Activated CD8-positive, alpha-beta T cell treated with anti-CD3 and anti-CD28 coated beads for 36 hours (primary cell): ENCODE measurements around the gene GGT6. TPM values are rescaled to one million over a fixed set of nuclear protein-coding genes. Genes with fewer than 3 reads are reported as not detected.

Experiments
- ATAC-seq: fragments of 200-7000 bp; cut with Tn5 transposase; one replicate; pipeline ENCODE4 v1.10.0; 2021; ENCODE audit warnings: mild to moderate bottlenecking, moderate library complexity
- CTCF ChIA-PET: fragments of 350-600 bp; sonication (Branson Sonifier 250); formaldehyde crosslinking; loops from one replicate; lab custom pipeline; 2021; ENCODE audit warnings: antibody characterized with exemption; lab: Charles Lee
- POLR2A ChIA-PET: fragments of 350-600 bp; sonication (Branson Sonifier 250); formaldehyde crosslinking; loops from one replicate; lab custom pipeline; 2021; ENCODE audit warnings: antibody characterized with exemption; lab: Charles Lee
- DNase-seq: peaks from one replicate; pipeline ENCODE4 v3.0.0-alpha.2; 2020
- H3K27ac Mint-ChIP-seq: one replicate; pipeline ENCODE4 v1.8.0; 2021; ENCODE audit warnings: mild to moderate bottlenecking, mixed read lengths
- H3K27me3 Mint-ChIP-seq: one replicate; pipeline ENCODE4 v1.8.0; 2021; ENCODE audit warnings: mixed read lengths
- H3K36me3 Mint-ChIP-seq: one replicate; pipeline ENCODE4 v1.8.0; 2021; ENCODE audit warnings: low read depth, mixed read lengths
- H3K4me1 Mint-ChIP-seq: one replicate; pipeline ENCODE4 v1.8.0; 2021; ENCODE audit warnings: low read depth, mixed read lengths
- H3K4me3 Mint-ChIP-seq: one replicate; pipeline ENCODE4 v1.8.0; 2021; ENCODE audit warnings: mild to moderate bottlenecking, moderate library complexity, mixed read lengths
- H3K9me3 Mint-ChIP-seq: one replicate; pipeline ENCODE4 v1.8.0; 2021; ENCODE audit warnings: mixed read lengths
- intact Hi-C: fragments of 100-400 bp; cut with micrococcal nuclease; formaldehyde crosslinking; loops from one replicate; pipeline ENCODE4 v1.10.0; 2022
- total RNA-seq, 2 experiments: library from RNA; stranded (reverse); gene quantifications; one replicate each; pipeline ENCODE4 v1.2.3, GENCODE V29; 2021
- TF ChIP-seq, protein P1 (sequence below): fragments of 200-600 bp; IDR thresholded peaks from one replicate; pipeline ENCODE4 v1.8.0; 2022; ENCODE audit warnings: antibody characterized with exemption, mild to moderate bottlenecking

The GGT6 gene
- total RNA-seq, 2 experiments from 2014 or later, result not detected

DNA sequence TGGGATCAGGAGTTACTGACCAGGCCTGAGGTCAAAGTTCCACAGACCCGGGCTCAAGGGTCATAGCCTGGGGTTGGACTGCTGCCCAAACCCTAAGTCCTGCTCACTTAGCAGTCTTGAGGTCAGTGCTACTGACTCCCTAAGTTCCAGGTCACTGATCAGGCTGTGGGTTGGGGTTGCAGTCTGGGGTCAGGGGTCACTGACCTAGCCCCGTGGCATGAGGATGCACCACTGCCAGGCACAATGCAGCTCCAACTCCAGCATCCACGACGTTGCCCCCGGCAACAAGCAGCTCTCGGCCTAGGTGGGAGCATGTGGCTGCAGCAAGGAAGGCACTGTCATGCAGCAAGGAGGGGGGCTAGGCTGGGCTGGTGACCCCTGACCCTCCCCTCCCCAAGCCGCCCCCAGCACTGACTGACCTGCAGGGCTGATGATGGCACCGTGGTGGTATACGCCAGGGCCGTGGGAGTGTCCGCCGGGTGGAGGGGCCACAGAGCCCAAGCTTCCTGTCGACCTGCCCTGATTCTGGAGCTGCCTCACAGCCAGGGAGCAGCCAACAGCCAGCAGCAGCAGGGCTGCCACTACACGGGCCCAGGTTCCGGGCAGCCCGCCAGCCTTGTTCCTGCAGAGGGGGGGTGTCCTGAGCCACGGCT, 1.1 kb downstream of the GGT6 start:
- no peak overlapping the region for H3K4me3 Mint-ChIP-seq
- TF ChIP-seq, protein P1, sequence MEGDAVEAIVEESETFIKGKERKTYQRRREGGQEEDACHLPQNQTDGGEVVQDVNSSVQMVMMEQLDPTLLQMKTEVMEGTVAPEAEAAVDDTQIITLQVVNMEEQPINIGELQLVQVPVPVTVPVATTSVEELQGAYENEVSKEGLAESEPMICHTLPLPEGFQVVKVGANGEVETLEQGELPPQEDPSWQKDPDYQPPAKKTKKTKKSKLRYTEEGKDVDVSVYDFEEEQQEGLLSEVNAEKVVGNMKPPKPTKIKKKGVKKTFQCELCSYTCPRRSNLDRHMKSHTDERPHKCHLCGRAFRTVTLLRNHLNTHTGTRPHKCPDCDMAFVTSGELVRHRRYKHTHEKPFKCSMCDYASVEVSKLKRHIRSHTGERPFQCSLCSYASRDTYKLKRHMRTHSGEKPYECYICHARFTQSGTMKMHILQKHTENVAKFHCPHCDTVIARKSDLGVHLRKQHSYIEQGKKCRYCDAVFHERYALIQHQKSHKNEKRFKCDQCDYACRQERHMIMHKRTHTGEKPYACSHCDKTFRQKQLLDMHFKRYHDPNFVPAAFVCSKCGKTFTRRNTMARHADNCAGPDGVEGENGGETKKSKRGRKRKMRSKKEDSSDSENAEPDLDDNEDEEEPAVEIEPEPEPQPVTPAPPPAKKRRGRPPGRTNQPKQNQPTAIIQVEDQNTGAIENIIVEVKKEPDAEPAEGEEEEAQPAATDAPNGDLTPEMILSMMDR, result no peak
- no peaks in the 10 kb centered on the region for H3K27me3 Mint-ChIP-seq
- ATAC-seq (no peak), DNase-seq (no peak)
- ChIA-PET CTCF (interaction anchor here (1.4 to 1.5 kb wide), 2 partner anchors 8 to 67 kb away, joined by 4 to 5 read pairs; no protein-coding TSS in a partner anchor), POLR2A (no interaction called here)
- intact Hi-C loops, result no loop called here
- H3K4me1 Mint-ChIP-seq, result peaks cover 38% of the 10 kb centered on the region
- peaks cover 5% of the 10 kb centered on the region for H3K36me3 Mint-ChIP-seq
- H3K9me3 Mint-ChIP-seq, result no peaks in the 10 kb centered on the region
- no peak overlapping the region for H3K27ac Mint-ChIP-seq

DNA sequence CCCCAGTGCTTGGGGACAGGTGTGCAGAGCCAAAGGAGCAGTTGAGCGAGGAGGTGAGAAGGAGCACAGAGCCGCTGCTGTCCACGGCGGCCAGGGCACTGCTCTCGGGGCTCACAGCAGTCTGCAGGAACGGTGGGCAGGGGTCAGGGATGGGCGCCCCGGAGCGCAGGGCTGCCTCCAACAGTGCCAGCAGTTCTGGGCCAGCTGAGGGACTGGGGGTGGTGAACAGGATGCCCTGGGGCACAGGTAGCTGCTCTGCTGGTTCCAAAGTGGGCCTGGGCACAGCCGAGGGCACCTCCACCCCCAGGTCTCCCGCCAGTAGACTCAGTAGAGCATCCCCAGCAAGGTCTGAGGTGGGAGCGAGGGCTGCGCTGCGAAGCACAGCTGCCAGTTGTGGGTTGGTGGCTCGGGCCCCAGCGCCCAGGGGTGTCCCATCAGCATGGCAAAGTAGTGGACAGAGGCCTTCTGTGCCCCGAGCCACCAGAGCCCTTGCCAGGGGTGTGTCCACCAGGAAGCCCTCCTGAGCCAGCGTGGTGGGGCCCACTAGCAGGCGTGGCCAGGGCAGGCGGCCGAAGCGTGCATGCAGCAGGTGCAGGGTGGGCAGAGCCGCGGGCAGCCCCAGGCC, 1.9 kb downstream of the GGT6 start:
- Mint-ChIP-seq H3K4me3 (no peak overlapping the region), H3K27ac (no peak overlapping the region), H3K4me1 (peaks cover 41% of the 10 kb centered on the region), H3K36me3 (peaks cover 13% of the 10 kb centered on the region), H3K9me3 (no peaks in the 10 kb centered on the region), H3K27me3 (no peaks in the 10 kb centered on the region)
- DNase-seq (no peak), ATAC-seq (no peak)
- ChIA-PET POLR2A (no interaction called here), CTCF (interaction anchor here (1.5 kb wide), 1 partner anchor 9 kb away, joined by 4 read pairs; no protein-coding TSS in a partner anchor)
- TF ChIP-seq, protein P1, result no peak
- intact Hi-C loops, result no loop called here

DNA sequence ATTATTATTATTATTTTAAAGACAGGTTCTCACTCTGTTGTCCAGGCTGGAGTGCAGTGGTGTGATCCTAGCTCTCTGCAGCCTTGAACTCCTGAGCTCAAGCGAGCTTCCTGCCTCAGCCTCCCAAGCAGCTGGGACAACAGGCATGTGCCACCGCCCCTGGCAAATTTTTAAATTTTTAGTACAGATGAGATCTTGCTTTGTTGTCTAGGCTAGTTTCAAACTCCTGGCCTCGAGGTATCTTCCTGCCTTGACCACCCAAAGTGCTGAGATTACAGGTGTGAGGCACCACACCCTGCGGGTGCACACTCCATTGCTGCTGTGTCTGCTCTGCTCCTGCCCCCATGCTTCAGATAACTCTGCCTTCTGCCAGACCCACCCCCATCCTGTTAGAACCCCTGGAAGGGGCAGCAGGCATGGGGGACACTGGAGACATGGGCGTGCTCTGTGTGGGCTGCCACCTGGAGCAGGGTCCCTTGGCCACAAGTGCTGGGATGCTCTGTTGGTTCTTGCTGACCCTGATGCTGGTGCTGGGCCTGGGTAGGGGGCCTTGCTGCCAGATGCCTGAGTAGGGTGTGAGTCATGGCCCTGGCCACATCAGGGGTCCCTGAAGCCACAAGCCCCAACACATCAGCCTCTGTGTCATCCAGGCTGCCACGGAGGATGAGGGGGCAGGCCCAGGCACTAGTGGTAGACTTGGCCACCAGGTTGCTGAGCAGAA, 2.6 kb downstream of the GGT6 start:
- POLR2A ChIA-PET, result no interaction called here

DNA sequence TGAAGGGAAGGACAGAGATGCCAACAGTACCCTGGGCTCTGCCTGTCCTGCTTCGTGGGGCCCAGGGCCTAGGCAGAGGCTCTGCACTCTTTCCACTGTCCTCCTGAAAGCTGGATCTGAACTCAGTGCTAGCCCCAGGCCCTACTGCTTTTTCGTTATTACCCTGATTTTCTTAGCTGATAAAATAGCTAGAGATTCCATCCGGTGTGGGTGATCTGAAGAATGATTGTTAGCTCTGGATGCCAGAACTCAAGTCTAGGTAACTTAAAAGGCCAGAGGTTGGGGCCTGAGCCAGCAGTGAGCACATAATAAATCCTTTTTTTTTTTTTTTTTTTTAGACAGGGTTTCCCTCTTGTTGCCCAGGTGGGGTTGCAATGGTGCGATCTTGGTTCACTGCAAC, 3.4 kb downstream of the GGT6 start:
- Mint-ChIP-seq H3K4me3 (no peak overlapping the region), H3K9me3 (no peaks in the 10 kb centered on the region), H3K27ac (no peak overlapping the region), H3K36me3 (peaks cover 19% of the 10 kb centered on the region), H3K4me1 (peaks cover 26% of the 10 kb centered on the region), H3K27me3 (no peaks in the 10 kb centered on the region)
- POLR2A ChIA-PET, result no interaction called here
- TF ChIP-seq, protein P1, result no peak
- intact Hi-C loops, result no loop called here
- DNase-seq (no peak), ATAC-seq (no peak)
- CTCF ChIA-PET, result interaction anchor here (0.6 to 7.9 kb wide), 3 partner anchors 9 to 223 kb away, joined by 4 to 51 read pairs (median 5); no protein-coding TSS in a partner anchor

More for the DNA sequence above, 2.6 kb downstream of the GGT6 start:
- ATAC-seq (no peak), DNase-seq (peak; percentile 19)
- no peaks in the 10 kb centered on the region for H3K9me3 Mint-ChIP-seq
- intact Hi-C loops, result no loop called here
- H3K27me3 Mint-ChIP-seq, result no peaks in the 10 kb centered on the region
- TF ChIP-seq, protein P1, result no peak
- no peak overlapping the region for H3K4me3 Mint-ChIP-seq
- CTCF ChIA-PET, result interaction anchor here (2.0 to 7.9 kb wide), 2 partner anchors 8 to 12 kb away, joined by 5 to 51 read pairs; no protein-coding TSS in a partner anchor
- H3K36me3 Mint-ChIP-seq, result peaks cover 13% of the 10 kb centered on the region
- H3K4me1 Mint-ChIP-seq, result peaks cover 34% of the 10 kb centered on the region
- no peak overlapping the region for H3K27ac Mint-ChIP-seq
